ENCODE measurements around the gene IL1RAPL2.

- no peak for TF ChIP-seq POLR2AphosphoS5 (IDR thresholded peaks at IDR 0.05; ENCODE audit: insufficient read depth, low read depth, low read length)
- TF ChIP-seq, protein P1, sequence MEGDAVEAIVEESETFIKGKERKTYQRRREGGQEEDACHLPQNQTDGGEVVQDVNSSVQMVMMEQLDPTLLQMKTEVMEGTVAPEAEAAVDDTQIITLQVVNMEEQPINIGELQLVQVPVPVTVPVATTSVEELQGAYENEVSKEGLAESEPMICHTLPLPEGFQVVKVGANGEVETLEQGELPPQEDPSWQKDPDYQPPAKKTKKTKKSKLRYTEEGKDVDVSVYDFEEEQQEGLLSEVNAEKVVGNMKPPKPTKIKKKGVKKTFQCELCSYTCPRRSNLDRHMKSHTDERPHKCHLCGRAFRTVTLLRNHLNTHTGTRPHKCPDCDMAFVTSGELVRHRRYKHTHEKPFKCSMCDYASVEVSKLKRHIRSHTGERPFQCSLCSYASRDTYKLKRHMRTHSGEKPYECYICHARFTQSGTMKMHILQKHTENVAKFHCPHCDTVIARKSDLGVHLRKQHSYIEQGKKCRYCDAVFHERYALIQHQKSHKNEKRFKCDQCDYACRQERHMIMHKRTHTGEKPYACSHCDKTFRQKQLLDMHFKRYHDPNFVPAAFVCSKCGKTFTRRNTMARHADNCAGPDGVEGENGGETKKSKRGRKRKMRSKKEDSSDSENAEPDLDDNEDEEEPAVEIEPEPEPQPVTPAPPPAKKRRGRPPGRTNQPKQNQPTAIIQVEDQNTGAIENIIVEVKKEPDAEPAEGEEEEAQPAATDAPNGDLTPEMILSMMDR (IDR thresholded peaks at IDR 0.05; ENCODE audit: extremely low read depth in 1 of 2, insufficient read depth in 1 of 2, low read depth in 1 of 2, low read length in 2 of 2), result no peak
These were observed 898.6 kb downstream of the IL1RAPL2 start for GRCh38 chrX:105464618-105465017.
